Activated T-helper 1 cell treated with Interleukin-2 at 50 U/mL for 16 hours (primary cell): ENCODE results near the gene ENAH.

ENCODE experiments used
- DNase-seq: peaks from one replicate; pipeline ENCODE4 v3.0.0-alpha.2; 2020; ENCODE audit warnings: low read depth

Gene ENAH

DNA sequence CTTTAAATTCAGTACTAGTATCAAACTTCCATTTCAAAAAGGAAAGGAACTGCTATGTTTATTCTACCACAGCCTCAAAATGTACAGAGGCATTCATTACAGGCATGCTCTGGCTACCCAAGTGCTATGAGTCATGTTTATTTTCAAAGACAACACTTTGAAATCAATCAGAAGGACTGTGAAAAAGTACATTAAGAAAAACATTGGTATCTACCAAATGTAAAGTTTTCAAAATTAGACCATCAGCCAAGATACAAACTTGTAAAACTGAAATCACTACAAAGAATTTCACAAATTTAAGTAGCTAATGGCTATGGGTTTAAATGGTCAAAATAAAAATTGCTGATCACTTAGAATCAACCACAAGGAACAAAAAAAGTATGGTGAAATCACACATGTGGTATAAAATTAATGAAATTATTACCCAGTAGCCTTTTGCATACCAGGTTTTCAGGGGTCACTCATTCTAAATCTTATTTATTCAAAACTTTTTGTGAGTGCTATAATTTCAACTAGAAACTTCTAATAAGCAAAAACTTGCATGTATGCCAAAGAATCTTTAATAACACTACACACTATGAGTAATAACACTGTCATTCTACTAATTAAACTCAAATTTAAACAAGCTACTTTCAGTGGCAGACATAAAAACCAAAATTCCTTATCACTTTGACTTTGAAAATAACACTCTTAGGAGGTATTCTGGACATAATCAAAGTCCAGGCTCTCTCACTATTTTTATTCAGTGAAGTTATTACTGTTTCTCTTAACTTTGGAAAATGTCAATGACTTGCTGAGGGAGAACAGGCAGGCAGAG lies 49.2 kb downstream of the ENAH start:
- no peak for DNase-seq

DNA sequence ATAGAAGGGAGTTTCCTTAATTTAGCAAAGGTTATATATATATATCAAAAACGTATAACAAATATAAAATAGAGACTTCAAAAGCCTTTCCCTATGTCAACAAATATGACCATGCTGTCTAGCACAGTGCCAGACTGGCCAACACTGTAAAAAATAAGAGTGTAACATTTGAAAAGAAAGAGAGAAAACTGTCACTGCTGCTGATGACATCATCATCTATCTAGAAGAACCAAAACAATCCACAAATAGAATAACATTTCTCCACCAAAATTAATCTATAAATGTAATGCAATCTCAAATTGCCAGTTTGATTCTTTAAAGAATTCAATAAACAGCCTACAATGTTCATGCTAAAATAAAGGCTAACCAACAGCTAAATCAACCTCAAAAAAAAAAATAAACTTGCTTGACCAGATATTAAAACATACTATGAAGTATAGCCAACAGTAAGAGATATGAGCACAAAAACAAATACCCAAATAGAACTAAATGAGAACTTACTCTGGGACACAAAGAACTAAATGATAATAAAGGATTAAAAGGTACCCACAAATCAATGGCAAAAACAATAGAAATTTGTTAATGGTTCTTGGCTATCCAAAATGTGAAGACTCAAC lies 50.2 kb downstream of the ENAH start:
- no peak for DNase-seq

DNA sequence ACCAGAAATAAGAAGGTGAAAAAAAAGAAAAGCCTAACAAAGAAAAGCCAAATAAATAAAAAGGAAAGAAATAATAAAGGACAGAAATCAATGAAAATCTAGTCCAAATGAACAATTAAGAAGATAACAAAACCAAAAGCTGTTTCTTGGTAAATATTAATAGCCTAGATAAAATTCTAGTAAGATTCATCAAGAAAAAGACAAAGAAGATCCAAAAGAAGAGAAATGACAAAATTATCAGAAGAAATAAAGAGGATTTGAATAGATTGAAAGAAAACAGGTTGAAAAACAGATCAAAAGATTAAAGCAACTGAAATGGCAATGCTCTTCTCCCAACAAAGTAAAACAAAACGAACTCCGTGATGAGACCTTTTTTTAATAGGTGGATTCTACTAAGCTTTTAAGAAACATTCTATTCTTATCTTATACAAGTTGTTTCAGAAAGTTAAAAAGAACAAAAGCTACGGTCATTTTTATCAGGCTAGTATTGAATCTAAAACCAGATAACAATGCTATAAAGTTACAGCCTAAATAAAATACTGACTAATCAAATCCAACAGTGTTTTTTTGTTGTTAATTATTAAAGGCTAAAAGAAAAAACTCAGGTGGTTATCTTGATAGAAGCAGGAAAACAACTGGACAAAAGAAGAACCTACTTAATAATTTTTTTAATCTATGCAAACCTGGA lies 50.9 kb downstream of the ENAH start:
- no peak for DNase-seq

DNA sequence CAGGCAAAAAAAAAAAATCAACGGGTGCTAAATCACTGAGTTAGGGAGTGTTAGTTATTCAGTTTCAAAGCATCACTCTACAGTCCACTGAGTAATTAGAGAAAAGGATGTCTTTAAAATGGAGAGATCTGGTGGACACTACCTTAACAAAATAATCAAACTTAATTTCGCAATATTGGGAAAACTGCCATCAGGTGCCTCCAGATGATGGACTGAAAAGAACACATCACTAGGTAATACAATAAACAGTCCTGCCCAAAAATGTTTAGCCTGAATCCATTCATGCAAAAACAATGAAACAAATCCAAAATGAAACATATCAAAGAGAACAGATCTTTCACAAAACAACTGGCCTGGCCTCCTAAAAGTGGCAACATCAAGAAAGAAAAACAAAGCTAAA lies 54.1 kb downstream of the ENAH start:
- DNase-seq: no peak

DNA sequence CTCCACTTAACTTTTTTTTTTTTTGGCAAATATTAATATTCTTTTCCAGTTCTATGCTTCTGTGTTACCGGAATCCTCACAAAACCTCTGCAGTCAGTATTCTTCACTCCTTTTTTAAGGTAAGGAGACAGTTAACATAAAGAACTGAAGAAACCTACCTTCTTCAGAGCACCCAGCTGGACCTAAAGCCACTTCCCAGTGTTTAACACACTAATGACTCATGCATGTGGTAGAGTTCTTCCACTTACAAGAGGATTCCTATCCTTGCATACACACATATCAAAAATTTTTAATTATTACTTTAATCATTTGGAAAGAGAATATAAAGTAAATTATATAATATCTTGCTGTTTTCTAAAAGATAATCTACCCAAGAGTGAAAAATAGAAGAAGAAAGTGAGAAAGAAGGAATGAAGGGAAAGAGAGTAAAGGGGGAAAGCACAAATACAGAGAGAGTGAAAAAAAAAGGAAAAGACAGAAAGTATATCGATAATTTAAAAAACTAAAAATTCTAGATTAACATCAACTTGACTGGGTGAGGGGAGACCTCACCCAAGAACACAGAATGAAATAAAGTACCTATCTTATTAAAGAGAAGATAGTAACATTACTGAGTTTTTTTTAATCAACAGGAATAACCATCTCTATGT lies 54.9 kb downstream of the ENAH start:
- DNase-seq: no peak

DNA sequence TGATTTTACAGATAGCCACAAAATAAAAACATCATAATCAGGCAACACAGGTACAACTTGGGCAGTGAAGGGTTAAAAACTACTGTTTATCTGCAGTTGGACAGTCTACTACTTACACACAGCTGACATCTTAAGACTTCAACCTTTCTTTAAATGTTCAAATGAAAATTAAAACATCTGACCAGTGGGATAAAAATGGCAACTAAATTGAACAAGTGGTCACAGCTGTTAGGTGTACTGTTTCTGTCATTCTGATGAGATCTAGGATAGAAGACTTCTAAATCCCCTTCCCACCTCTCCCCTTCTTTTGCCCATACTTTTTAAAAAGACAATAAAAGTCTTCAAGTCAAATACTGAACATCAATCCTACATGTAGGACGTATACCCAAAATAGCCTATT lies 56.2 kb downstream of the ENAH start:
- no peak for DNase-seq

DNA sequence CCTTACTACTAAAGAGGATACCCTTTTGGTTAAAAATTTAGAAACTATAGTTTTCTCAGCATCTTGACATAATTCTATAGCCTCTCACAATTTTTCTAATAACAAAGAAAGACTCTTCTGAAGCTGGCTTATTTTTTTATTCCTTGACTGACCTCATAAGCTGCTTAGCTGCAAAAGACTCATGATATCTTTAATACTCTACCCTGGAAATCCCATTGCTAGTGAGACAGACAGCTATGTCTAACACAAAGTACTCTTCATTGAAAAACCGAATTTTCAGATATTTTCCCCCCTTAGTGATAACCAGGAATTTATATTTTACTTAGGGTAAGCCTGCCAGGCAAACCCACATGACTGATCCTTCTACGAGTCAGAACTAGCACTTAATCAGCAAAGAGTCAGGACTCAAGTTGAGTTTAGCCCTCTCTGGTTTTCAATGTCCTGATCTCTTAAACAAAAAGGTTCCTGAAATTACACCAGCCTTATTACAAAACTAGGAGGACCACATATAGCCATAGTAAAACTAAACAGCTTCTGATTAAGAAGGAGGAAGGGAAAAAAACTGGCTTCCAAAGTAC lies 56.9 kb downstream of the ENAH start:
- no peak for DNase-seq

DNA sequence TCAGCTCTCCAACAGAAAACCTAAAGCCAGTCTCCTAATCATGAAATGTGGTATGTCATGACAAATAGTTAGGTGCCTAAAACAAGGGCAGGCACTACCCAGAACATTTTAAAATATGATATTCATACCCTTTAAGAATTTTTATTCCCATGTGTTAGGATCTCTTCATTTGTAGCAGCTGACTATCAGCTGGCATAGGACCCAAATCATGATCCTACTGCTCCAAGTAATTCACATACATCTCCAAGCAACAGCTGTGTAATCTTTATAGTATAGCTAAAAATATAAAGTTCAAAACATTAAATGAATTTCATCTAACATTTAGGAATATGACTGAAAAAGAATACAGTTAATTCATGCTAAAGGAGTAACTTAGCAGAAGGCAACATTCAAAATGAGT lies 57.5 kb downstream of the ENAH start:
- no peak for DNase-seq

DNA sequence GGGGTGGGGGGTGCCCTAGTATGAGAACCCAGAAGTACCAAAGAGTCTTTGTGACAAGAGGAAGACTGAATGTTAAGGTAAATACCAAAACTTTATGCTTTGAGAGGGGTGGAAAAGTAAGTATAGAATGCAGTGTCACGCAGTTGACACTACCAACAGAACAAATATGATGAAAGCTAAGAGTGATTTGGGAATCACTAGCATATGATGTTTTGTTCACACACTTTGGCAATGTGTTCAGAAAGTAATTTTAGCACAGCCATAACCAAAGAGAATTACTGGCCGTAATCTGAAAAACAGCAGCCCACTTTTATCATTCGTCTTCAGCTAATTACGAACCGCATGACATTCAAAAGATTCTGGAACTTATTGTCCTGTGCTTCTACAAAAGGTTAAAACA lies 59.5 kb downstream of the ENAH start:
- no peak for DNase-seq

DNA sequence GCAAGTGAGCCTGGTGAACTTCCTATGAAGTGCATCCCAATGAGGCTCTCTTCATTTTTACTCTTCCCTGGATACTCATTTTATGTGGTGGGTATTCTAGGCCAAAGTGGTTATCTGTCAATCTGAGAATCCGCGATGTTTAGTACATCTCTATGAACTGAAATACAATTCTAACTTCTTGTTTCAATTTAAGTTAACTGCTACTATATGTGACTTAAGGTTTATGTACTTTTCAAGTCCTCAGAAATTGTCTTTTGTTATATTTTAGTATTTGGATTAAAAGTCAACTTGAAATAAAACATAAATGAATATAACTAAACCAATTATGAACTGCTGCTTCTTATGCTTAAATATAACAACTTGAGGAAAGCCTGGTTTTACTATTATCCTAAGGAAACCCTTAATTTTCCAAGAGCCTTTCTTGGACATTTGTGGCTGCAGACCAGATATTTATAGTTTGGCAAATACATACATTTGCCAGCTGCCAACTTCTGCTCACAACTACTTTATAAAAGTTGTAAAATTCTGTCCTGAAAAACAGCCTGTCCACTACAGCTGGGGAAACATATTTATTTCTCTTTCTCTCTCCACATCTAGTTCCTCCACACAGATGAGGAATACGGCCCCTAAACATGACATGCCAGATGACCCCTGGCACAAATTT lies 60.4 kb downstream of the ENAH start:
- no peak for DNase-seq

DNA sequence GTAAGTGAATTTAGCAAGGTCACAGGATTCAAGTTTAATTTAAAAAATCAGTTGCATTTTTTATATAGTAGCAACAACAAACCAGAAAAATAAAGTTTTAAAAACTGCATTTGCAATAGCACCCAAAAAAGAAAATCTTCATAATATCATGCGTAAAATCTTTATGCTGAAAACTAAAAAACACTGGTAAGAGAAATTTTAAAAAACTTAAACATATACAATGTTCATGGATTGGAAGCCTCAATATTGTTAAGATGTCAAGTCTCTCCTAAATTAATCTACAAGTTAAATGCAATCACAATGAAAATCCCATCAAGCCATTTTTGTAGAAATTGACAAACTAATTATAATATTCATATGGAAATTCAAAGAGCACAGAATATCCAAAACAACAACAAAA lies 65.6 kb downstream of the ENAH start:
- no peak for DNase-seq

DNA sequence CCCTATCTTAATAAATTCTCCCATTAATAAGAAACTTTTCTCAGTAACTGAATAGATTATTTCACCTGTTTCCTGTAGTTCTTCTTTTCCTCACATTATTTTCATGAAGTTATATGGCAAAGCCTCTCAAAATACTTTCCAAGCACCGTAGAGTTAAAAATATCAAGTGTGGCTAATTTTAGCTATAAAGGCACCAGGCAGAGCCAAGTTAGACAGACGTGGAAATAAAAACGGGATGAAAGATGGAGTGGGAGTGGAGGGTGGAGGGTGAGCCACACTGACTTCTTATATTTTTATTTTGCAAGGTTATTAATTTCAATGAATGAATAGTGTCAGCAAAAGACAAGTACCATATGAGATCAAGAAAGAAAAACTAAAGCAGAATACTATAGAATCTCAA lies 71.7 kb downstream of the ENAH start:
- DNase-seq: no peak

DNA sequence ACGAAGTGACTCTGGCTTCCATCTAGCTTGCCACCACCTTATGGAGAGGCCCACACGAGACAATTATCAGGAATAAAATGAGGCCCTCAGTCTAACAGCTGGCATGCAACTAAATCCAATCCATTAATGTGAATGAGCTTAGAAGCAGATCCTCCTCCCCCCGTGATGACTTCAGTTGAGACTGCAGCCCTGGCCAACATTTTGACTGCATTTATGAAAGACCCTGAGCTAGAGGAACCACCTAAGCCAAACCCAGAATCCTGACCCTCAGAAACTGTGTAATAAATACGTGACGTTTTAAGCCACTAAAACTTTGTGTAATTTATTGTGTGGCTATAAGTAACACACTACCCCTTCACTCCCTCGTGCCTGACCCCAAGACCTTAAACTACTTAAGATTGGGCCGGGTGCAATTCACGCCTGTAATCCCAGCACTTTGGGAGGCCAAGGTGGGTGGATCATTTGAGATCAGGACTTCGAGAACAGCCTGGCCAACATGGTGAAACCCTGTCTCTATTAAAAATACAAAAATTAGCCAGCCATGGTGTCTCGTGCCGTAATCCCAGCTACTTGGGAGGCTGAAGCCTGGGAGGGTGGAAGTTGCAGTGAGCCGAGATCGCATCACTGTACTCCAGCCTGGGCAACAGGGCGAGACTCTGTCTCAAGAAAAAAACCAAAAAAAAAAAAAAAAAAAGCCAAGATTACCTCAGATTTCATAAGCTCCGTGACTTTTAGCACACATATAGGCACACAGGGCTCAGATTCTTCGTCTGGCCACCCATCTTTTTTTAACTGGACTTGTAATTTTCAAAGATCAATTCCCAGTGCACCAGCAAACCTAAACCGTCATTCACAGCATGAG lies 72.5 kb downstream of the ENAH start:
- no peak for DNase-seq

DNA sequence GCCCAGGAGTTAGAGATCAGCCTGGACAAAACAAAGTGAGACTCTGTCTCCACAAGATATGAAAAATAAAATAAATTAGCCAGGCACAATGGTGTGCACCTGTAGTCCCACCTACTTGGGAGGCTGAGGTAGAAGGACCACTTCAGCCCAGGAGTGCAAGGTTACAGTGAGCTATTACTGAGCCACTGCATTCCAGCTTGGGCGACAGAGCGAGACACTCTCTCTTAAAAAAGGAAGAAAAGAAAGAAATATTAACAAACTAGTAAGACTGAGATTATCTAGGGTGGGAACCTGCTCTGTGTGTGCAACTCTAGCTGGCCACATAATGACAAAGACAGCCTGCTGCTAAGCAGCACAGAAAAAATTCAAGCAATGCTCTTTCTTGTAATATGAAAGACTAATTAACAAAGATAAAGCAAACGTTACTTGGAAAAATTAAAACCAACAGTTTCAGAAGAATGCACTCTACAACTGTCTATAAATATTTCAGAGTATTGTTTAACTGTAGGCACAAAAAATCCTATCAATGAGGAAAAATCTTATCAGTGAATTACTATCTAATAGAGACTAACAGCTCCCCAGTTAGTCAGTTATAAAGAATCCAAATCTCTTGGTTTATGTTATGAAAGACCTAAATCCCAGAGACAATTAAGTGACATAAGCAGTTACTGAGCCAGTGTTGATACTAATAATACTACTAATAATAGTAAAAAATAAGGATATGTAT lies 74.5 kb downstream of the ENAH start:
- no peak for DNase-seq

DNA sequence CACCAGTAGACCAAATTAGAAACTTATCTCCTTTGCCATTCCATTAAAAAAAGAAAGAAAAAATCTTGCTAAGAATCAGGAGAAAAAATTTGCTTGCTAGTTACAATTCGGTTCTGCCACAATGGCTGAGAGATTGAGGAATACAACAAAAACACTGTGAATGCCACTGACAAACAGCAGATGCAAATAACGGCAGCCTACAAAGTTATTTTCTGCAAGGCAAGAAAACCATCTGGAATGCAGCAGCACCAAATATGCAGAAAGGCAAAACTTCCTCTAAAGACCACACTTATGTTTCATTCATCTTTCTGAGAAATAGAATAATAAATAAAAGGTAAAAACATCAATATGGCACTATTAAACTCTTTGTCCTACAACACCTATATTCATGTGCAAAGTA lies 75.7 kb downstream of the ENAH start:
- no peak for DNase-seq

DNA sequence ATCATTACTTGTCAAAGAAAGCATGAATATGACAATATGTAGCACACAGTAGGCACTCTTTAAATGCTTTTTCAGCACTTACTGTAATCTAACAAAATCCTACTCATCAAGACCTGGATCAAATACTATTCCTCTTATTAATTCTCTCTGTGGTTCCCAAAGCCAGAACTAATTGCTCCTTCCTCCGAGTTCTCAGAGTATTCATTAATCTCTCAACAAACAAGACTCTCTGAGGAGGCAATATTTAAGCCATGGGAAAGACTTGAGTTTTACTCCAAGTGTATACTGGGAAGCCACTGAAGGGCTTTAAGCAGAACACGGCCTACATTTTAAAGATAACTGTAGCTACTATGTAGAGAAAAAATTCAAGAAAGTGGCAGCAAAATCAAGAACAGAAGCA lies 79.7 kb downstream of the ENAH start:
- DNase-seq: no peak

DNA sequence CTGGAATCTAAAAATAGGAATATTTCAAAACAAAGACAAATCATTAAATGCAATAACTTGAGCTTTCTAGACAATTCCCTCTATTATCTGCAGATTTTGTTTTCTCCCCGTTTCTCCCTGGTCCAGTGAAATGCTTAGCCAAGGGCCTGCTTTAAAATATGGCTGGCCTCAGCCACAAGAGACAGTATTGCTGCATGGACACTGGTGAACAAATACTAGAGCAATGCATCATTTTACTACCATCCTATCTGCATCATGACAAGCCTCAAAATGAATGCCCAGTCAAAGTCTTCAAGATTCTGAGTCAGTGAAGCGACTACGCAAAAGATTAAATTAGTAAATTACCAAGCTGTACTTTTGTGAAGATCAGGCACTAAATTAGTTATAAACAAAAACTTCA lies 80.5 kb downstream of the ENAH start:
- DNase-seq: no peak

DNA sequence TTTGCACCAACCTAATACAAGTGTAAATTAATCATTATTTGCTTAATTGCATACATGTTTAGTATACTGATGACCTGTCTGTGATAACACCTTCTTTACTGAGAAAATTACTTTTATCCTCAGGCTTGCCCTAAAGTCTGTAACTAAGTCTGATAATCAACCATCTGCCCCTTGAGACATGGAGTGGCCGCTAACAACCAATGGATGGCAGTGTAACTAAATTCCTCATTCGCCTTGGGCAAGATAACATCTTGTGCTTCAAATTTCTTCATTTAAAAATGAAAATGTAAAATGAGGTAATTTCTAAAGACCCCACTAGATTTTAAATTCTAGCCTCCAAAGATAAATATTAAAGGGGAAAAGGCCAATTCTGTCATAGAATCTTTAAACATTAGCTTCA lies 85.1 kb downstream of the ENAH start:
- no peak for DNase-seq

DNA sequence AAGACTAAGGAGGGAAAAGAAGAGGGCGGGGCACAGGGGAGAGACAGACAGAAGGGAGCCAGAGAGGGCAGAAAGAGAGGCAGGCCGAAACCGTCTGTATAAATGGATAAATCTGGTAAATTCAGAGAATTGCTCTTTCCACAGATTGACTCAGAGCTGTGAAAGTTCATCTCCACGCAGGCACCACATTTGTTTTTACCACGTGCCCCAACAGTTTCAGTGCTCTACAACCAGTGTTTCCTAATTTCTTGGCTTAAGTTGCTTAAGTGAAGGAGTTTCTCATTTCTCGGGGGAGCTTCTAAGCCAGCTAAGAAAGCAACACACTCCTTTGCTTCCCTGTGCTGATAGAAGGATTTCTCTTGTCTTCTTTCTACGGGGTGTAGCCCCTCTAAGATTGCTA lies 87.1 kb downstream of the ENAH start:
- no peak for DNase-seq

DNA sequence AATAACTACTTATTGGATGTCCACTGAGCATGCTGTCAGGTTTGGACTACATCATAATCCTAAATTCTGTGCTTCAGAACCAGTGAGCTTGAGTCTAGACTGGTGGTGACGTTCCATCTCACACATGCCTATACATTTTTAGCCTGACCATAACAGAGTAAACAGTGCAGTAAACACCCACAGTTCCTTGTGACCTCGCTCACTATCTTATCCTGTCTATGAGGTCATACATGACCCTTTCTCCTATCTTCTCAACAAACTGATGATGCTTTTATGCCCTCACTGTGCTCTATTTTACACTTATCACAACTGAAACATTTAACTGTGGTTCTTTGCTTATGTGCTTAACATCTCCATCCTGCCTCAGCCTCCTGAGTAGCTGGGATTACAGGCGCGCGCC lies 91.2 kb downstream of the ENAH start:
- DNase-seq: no peak
